Neural progenitor cell (in vitro differentiated cells): ENCODE results near the gene UBTD2. TPM values are rescaled to one million over a fixed set of nuclear protein-coding genes. Genes with fewer than 3 reads are reported as not detected.
A peak's percentile ranks its signal among the peaks of the same experiment; 100 is the strongest.

Source experiments
- DNase-seq: peaks from one replicate; pipeline ENCODE4 v3.0.0-alpha.2; 2016; ENCODE audit warnings: low spot score
- H2AFZ ChIP-seq: fragments of 200-600 bp; sonication (generic); replicated peaks from 2 replicates; pipeline ENCODE4 v1.6.1; 2016; ENCODE audit warnings: antibody characterized with exemption
- H3F3A ChIP-seq: fragments of 200-600 bp; sonication (generic); 2 replicates; pipeline ENCODE4 v1.6.1; 2016; ENCODE audit warnings: antibody characterized with exemption, low read depth
- H3K27ac ChIP-seq: fragments of 200-600 bp; sonication (generic); 2 replicates; pipeline ENCODE4 v1.5.1; 2016; ENCODE audit warnings: mild to moderate bottlenecking
- H3K27me3 ChIP-seq: fragments of 200-600 bp; sonication (generic); 2 replicates; pipeline ENCODE4 v1.6.1; 2016; ENCODE audit warnings: mild to moderate bottlenecking, moderate library complexity
- H3K36me3 ChIP-seq: fragments of 200-600 bp; sonication (generic); 2 replicates; pipeline ENCODE4 v1.5.1; 2016
- H3K4me1 ChIP-seq: fragments of 200-600 bp; sonication (generic); 2 replicates; pipeline ENCODE4 v1.6.1; 2016; ENCODE audit warnings: mixed run types
- H3K4me2 ChIP-seq: fragments of 200-600 bp; sonication (generic); 2 replicates; pipeline ENCODE4 v1.6.1; 2016
- H3K4me3 ChIP-seq: fragments of 200-600 bp; sonication (generic); 2 replicates; pipeline ENCODE4 v1.5.1; 2016
- H3K79me2 ChIP-seq: fragments of 200-600 bp; sonication (generic); 2 replicates; pipeline ENCODE4 v1.6.1; 2016; ENCODE audit warnings: low read depth
- H3K9ac ChIP-seq: fragments of 200-600 bp; sonication (generic); 2 replicates; pipeline ENCODE4 v1.6.1; 2016
- H3K9me3 ChIP-seq: fragments of 200-600 bp; sonication (generic); 2 replicates; pipeline ENCODE4 v1.5.1; 2016; ENCODE audit warnings: low read depth
- H4K20me1 ChIP-seq: fragments of 200-600 bp; sonication (generic); 2 replicates; pipeline ENCODE4 v1.6.1; 2016; ENCODE audit warnings: low read depth
- H3K27ac Mint-ChIP-seq: 3 replicates; pipeline ENCODE4 v1.8.0; 2021; ENCODE audit warnings: mixed read lengths
- H3K27me3 Mint-ChIP-seq: 2 replicates; pipeline ENCODE4 v1.8.0; 2022; ENCODE audit warnings: low read depth, mild to moderate bottlenecking, inconsistent platforms, moderate library complexity, mixed read lengths; ENCODE audit not compliant: insufficient read depth
- H3K36me3 Mint-ChIP-seq: 3 replicates; pipeline ENCODE4 v1.8.0; 2021; ENCODE audit warnings: mixed read lengths
- H3K4me1 Mint-ChIP-seq: 3 replicates; pipeline ENCODE4 v1.8.0; 2021; ENCODE audit warnings: mixed read lengths
- H3K4me3 Mint-ChIP-seq: 3 replicates; pipeline ENCODE4 v1.8.0; 2021; ENCODE audit warnings: mild to moderate bottlenecking, moderate library complexity, mixed read lengths
- H3K9me3 Mint-ChIP-seq: 3 replicates; pipeline ENCODE4 v1.8.0; 2020; ENCODE audit warnings: mixed read lengths
- EZH2 ChIP-seq: fragments of 200-600 bp; sonication (generic); IDR thresholded peaks from 2 replicates; pipeline ENCODE4 v1.6.1; 2017; ENCODE audit warnings: antibody characterized with exemption, mild to moderate bottlenecking, moderate library complexity
- EZH2phosphoT487 ChIP-seq: fragments of 200-600 bp; sonication (generic); IDR thresholded peaks from 2 replicates; pipeline ENCODE4 v1.6.1; 2017; ENCODE audit warnings: antibody characterized with exemption
- total RNA-seq: library from RNA; depleted of rRNA; stranded (reverse); fragments of >200 nt; gene quantifications from 2 replicates; pipeline ENCODE4 v1.2.3, GENCODE V29; 2015; ENCODE audit warnings: low replicate concordance
- TF ChIP-seq, protein P1 (sequence below): fragments of 200-600 bp; sonication (generic); IDR thresholded peaks from 2 replicates; pipeline ENCODE4 v1.5.1; 2017; ENCODE audit warnings: antibody characterized with exemption, mild to moderate bottlenecking

The UBTD2 gene
- total RNA-seq, 1 donor from 2014 or later, result 92.9 TPM

GRCh38 chr5:172322028-172322965 lies 38.7 kb upstream of the UBTD2 start:
- Histone ChIP-seq H3K79me2 (no peaks in the 10 kb centered on the region), H3K4me2 (no peak overlapping the region), H3K27ac (no peak overlapping the region), H3K9me3 (no peaks in the 10 kb centered on the region), H3K36me3 (no peaks in the 10 kb centered on the region), H3K27me3 (no peaks in the 10 kb centered on the region), H4K20me1 (no peaks in the 10 kb centered on the region), H2AFZ (no peak overlapping the region), H3K4me3 (no peak overlapping the region), H3F3A (no peaks in the 10 kb centered on the region), H3K9ac (no peak overlapping the region), H3K4me1 (no peaks in the 10 kb centered on the region)
- TF ChIP-seq EZH2phosphoT487, result no peak
- no peak for TF ChIP-seq EZH2
- TF ChIP-seq, protein P1, sequence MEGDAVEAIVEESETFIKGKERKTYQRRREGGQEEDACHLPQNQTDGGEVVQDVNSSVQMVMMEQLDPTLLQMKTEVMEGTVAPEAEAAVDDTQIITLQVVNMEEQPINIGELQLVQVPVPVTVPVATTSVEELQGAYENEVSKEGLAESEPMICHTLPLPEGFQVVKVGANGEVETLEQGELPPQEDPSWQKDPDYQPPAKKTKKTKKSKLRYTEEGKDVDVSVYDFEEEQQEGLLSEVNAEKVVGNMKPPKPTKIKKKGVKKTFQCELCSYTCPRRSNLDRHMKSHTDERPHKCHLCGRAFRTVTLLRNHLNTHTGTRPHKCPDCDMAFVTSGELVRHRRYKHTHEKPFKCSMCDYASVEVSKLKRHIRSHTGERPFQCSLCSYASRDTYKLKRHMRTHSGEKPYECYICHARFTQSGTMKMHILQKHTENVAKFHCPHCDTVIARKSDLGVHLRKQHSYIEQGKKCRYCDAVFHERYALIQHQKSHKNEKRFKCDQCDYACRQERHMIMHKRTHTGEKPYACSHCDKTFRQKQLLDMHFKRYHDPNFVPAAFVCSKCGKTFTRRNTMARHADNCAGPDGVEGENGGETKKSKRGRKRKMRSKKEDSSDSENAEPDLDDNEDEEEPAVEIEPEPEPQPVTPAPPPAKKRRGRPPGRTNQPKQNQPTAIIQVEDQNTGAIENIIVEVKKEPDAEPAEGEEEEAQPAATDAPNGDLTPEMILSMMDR, result no peak
- H3K27me3 Mint-ChIP-seq, result no peaks in the 10 kb centered on the region
- no peak overlapping the region for H3K4me3 Mint-ChIP-seq
- DNase-seq, result no peak
- peak overlapping the region; percentile 85 for H3K27ac Mint-ChIP-seq
- no peaks in the 10 kb centered on the region for H3K36me3 Mint-ChIP-seq
- peaks cover 2% of the 10 kb centered on the region for H3K9me3 Mint-ChIP-seq
- H3K4me1 Mint-ChIP-seq, result peaks cover 2% of the 10 kb centered on the region

DNA sequence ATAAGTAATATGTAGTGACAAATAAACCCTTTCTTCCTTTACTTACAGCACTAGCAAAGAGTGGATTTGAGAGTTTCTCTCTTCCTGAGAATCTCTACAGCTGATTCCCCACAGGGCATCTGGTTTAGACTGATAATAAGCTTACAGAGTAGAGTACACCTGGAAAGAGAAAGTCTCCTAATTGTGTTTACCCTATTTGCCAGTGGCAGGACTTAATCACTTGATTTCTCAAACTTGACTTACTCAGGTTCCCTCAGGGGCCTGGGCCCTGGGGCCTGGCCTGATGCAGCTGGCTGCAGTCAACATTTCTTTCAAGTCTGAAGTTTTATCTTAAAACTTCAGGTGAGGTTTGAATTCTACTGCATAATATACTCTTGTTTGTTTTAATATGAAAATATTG lies 38.0 kb upstream of the UBTD2 start:
- Histone ChIP-seq H3K4me3 (no peak overlapping the region), H3K36me3 (no peaks in the 10 kb centered on the region), H2AFZ (no peak overlapping the region), H3F3A (no peaks in the 10 kb centered on the region), H3K4me2 (no peak overlapping the region), H3K27me3 (no peaks in the 10 kb centered on the region), H4K20me1 (no peaks in the 10 kb centered on the region), H3K9me3 (no peaks in the 10 kb centered on the region), H3K27ac (no peak overlapping the region), H3K9ac (no peak overlapping the region), H3K4me1 (no peaks in the 10 kb centered on the region), H3K79me2 (no peaks in the 10 kb centered on the region)
- DNase-seq, result no peak
- H3K27ac Mint-ChIP-seq, result no peak overlapping the region
- peaks cover 2% of the 10 kb centered on the region for H3K4me1 Mint-ChIP-seq
- H3K9me3 Mint-ChIP-seq, result peaks cover 2% of the 10 kb centered on the region
- H3K36me3 Mint-ChIP-seq, result no peaks in the 10 kb centered on the region
- H3K27me3 Mint-ChIP-seq, result no peaks in the 10 kb centered on the region
- no peak overlapping the region for H3K4me3 Mint-ChIP-seq
- TF ChIP-seq, protein P1, result no peak
- TF ChIP-seq EZH2phosphoT487, result no peak

DNA sequence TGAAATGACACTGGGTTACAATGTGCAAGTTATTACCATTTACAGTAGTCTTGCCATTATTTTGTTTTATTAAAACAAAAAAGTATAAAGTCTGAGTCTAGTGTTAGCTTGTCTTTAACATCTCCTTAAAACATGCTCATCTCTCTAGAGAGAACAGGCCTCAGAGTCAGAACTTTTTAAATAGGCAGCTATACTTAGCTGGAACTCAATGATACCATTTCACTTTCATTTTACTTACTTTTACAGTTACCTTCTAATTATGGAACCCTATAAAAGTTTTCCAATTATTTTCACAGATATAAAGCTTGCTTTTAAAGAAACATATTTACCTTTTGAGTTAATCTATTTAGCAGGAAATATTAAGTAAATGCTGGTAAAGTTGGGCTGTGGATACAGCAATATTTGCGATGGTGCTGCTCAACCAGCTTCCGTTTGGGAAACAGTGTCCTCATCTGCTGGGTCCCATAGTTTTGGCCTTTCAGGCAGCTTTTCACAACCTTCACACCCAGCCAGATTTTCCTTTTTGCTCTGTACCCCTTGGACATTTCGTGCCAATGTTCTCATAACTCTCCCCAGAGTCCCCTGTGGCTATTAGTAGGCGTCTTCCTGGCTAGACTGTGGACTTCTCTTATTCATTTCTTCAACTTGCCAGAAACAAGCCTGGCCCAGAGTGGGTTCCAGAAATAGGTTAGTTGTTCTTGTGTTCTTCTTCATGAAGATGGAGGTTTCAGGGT lies 36.3 kb upstream of the UBTD2 start:
- Histone ChIP-seq H3K27me3 (no peaks in the 10 kb centered on the region), H3K36me3 (no peaks in the 10 kb centered on the region), H3K4me3 (no peak overlapping the region), H2AFZ (no peak overlapping the region), H3K27ac (no peak overlapping the region), H3K9me3 (no peaks in the 10 kb centered on the region), H3K4me2 (no peak overlapping the region), H3K9ac (no peak overlapping the region), H4K20me1 (no peaks in the 10 kb centered on the region), H3K4me1 (no peaks in the 10 kb centered on the region), H3F3A (no peaks in the 10 kb centered on the region), H3K79me2 (no peaks in the 10 kb centered on the region)
- H3K36me3 Mint-ChIP-seq, result no peaks in the 10 kb centered on the region
- H3K9me3 Mint-ChIP-seq, result peaks cover 2% of the 10 kb centered on the region
- H3K4me1 Mint-ChIP-seq, result peaks cover 12% of the 10 kb centered on the region
- no peaks in the 10 kb centered on the region for H3K27me3 Mint-ChIP-seq
- H3K27ac Mint-ChIP-seq, result no peak overlapping the region
- TF ChIP-seq, protein P1, result no peak
- TF ChIP-seq EZH2phosphoT487 (no peak), EZH2 (no peak)
- no peak for DNase-seq
- H3K4me3 Mint-ChIP-seq, result no peak overlapping the region
